ENCODE measurements around the gene TPRKB.
"Not testable (repeated sequence)": the region's sequence is repeated elsewhere in the genome, so short reads cannot be mapped to it uniquely, and the experiment has no call there.

The TPRKB gene

DNA sequence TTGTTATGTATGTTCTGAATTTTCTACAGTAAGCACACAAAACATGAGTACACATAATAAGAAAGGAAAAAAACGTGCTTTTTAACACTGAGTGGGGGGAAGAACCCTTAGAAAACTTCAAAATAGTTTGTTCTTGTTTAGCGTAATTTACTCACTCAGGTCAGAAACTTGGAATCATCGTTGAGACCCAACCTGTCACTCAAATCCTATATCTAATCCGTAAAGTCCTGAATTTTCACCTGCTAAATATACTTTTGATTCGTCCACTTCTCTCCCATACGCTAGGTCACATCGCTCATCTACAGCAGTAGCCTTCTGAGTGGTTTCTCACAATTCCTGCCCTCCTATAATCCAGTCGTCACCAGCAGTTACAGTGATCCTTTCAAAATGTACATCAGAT is 767 bp downstream of the TPRKB start:
- no peak for DNase-seq

DNA sequence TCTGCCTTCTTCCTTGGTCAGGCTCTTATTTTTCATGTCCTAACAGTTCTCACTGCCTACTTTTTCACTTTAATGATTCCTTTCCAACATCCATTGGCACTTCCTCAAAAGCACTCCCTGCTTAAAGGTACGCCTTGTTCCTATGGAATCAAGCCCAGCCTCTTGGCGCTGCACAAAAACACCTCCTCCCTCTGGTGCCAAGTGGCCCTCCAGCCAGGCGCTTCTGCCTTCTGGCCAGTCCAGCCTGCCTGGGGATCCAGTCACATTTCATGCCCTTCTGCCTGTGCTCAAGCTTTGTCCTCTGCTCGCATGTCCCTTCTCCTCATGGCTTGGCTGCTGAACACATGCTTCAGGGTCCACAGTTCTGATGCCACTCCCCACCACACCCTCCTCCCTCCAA is 6.3 kb downstream of the TPRKB start:
- DNase-seq: no peak

DNA sequence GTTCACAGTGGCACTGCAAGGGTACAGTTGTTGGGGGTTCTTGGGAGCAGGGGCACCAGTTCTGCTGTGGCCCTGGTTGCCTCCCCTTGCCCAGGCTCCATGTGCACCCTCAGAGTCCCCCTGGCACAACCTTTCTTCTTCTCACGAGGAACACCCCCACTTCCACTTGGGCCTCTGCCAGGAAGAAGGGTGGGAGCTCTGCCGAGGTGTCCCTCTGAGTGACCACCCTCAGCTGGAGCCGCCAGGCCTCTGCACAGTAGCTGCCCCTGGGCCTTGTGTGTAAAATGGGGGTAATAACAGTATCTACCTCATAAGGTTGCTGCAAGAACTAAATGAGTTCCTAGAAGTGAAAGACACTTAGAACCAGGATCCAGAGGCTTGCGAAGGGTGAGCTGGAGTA is 8.4 kb downstream of the TPRKB start:
- DNase-seq: no peak

DNA sequence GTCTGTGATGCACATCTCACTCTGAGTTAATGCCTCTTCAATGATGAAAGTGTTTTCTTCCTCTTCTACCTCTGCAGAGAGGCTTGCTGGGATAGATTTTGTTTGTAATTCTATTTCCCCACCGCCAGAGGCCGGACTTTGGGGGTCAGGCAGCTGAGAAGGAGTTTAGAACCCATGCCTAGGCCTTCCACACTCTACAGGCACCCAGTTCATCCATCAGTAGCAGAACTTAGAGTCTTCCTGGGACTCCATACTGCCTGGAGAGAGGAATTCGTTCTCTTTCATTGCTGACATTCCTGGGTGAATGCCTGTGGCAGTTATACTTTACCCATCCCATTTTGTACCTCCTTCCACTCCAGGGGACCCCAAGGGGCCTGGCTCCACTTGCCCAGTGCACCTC is 9.1 kb downstream of the TPRKB start:
- DNase-seq: no peak

DNA sequence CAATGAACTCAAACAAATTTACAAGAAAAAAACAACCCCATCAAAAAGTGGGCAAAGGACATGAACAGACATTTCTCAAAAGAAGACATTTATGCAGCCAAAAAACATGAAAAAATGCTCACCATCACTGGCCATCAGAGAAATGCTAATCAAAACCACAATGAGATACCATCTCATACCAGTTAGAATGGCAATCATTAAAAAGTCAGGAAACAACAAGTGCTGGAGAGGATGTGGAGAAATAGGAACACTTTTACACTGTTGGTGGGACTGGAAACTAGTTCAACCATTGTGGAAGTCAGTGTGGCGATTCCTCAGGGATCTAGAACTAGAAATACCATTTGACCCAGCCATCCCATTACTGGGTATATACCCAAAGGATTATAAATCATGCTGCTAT is 10.5 kb downstream of the TPRKB start:
- DNase-seq: not testable (repeated sequence)

DNA sequence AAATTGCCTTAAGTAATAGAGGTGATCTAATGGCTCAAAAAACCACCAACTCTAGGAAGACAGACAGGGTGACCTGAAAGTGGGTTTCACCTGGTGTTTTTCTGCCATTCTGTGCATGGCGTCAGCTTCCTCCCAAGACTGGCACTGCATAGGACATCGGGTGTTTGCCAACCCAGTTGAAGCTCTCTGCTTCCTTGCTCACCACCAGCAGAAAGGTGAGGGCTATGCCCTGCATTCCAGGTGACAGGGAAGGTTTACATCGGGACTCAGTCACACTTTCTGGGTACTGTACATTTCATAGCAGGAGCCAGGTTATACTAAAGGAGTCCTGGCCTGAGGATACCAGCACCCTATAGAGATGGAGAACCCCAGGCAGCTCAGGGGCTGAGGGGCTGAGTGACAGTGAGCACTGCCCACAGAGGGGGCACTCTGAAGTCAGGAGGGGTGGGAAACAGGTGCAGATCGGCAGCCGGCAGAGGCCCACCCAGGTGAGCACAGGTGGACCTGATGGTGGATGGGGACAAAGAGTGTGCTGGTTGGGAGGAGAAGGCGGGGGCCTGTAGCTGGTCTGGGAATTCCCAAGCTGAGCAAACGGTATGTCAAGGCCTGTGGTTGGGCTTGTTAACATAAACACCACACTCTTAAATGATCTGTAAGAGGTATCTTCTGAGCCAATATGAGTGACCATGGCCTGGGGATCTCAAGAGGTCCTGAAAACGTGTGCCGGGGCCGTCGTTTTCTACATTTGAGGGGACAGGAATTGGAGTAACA is 18.1 kb downstream of the TPRKB start:
- DNase-seq: no peak

DNA sequence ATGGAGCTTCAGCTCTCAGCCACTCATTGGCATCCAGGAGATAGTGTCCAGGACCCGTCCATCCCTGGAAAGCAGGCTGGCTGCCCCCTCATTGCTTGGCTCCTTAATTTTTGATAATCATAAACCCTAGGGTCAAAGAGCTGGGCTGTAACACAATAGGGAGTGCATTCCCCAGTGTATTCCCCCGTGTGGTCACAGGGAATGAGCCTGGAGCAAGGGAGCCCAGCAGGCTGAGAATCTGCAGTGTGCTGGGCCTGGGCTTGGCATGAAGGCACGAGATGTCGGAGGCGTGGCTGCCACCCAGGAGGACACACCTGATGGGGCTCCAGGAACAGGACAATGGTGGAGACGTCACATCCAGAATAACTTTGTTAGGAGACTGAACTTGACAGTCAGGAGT is 18.7 kb downstream of the TPRKB start:
- no peak for DNase-seq

DNA sequence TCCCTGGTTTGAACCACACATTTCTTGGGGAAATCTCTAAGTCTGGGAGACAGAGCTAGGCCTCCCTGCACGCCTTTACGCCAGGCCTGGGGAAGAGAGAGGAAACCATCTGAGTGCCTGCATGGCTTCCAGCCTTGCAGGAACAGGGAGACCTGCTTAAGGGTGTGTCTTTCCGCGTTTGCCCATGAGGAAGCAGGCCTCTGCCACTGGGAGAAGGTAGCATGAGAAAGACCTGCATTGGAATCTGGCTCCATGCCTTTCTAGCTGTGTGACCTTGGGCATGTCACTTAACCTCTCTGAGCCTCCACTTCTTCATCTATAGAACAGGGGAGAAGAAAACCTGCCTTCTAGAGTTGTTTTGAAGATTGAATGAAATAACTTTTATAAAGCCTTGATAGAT is 19.4 kb downstream of the TPRKB start:
- not testable (repeated sequence) for DNase-seq

DNA sequence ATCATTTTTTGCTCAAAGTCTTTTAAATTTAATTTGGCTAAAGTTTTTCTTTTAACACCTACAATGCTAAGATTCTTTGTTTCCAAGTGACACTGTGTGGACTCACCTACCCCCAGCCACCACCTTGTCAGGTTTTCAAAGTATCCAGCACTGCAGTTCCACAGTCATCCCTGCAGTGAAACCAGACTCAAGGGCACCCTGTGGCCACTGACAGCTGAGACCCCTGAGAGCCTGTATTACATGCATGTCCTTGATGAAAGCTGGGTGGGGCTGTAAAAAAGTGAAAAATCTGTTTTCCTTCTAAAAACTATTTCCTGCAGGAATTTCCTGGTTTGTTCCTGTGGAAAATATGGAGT is 19.9 kb downstream of the TPRKB start:
- no peak for DNase-seq

DNA sequence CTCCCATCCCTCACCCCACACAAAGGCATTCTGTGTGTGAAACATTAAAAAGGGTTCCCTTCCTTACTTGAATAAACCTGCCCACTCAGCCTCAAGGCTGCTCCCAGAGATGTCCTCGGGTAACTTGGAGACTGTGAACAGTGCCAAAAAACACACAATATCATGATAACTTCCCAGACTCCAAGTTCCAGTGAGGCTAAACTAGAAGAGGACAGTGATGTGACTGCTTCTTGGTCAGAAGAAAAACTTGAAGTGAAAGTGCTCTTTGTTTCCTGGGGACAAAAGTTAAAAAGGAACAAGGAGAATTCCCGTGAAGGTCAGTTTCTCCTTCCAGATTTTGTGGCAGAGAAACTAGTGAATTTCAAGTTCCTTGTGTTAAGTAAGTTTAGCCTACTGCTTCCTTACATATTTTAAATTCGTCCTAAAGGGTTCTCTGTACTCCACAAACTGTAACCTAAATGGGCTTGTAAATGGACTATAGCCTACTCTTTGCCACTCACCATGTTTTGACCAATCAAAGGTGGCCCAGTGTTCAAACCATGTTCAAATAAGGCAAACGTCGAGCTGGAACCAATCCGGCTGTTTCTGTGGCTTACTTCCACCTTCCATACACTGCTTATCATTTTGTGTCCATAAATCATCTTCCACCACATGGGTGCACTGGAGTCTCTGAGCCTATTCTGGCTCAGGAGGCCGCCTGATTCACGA is 20.4 kb downstream of the TPRKB start:
- no peak for DNase-seq

DNA sequence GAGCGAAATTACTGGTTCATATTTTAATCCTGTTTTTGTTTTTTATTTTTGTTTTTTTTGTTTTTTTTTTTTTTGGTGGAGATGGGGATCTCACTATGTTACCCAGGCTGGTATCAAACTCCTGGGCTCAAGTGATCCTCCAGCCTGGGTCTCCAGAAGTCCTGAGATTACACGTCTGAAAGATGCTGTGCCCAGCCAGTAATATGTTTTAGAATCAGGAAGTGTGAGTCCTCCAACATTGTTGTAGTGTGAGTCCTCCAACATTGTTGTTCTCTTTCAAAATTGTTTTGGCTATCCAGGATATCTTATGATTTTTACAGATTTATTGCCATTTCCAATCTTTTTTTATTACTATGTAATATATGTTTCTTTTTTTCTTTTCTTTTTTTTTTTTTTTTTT is 23.1 kb downstream of the TPRKB start:
- no peak for DNase-seq

DNA sequence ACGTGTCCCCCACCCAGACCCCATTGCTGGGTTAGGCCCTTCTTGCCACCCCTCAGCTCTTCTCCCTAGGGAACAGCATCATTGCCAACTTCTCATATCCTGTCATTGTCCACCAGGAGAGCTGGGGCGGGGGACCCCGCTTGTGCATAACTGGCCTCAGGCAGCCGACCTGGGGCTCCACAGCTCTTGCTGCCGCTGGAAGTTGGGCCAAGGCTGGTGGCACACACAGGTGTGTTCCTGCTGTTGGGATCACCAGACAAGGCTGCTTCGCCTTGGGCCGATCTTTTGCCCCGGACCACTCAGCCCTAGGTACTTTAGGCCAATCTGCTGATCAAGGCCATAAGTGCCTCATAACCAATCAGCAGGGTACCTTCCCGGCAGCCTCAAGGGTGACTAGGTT is 28.6 kb downstream of the TPRKB start:
- DNase-seq: no peak

DNA sequence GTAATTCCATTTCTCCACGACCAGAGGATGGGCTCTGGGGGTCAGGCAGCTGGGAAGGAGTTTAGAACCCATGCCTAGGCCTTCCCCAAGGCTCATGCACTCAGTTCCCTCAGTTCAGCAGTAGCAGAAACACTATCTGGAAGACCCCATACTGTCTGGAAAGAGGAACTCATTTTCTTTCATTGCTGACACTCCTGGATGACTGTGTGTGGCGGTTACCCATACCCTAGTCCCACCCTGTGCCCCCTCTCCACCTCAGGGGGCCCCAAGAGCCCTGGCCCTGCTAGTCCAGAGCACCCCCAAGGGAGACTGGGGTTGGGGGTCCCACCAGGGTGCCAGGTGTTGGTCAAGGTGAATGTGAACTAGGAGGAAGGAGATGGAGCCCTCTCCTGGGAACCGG is 29.5 kb downstream of the TPRKB start:
- DNase-seq: no peak

DNA sequence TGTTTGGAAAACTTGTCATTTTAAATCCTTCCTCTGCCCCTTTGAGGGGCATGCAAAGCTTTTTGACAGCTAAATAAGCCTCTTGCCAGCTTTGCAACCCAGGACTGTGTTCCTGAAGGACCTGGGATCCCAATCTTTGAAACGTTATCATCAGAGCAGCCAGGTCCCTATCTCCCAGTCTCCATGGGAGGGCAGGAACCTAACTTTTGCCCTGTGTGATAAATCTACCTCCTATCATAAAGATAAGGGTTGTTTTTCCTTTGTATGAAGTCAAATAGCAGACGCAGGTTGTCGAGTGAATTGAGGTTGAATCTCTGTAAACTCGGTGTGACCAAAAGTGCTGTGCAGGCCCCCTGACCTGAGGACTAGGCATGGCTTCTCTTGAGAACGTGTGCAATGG is 30.1 kb downstream of the TPRKB start:
- DNase-seq: no peak

DNA sequence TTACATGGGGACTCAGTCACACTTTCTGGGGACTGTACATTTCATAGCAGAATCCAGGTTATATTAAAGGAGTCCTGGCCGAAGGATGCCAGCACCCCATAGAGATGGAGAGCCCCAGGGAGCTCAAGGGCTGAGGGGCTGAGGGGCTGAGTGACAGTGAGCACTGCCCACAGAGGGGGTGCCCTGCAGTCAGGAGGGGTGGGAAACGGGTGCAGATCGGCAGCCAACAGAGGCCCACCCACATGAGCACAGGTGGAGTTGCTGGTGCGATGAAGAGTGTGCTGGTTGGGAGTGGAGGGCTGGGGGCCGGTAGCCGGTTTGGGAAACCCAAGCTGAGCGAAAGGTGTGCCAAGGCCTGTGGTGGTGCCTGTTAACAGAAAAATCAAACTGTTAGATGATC is 32.1 kb downstream of the TPRKB start:
- no peak for DNase-seq

DNA sequence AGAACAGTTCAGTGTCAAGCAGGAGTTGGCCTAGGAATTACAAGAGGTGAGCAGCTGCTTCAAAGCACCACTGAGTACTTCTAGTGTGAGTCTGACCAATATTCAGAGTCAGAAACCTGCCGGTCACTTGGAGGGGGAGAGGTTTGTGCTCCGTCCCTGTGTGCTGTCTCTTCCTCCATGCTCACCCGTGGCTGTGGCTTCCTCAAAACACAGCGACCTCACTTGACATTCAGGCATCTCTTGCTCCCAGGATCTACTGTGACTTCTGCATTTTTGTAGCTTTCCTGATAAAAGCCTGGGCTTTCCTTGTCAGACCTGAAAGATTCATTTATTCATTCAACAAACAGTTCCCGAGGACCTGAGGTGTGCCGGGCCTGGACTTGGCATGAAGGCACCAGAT is 32.9 kb downstream of the TPRKB start:
- no peak for DNase-seq

DNA sequence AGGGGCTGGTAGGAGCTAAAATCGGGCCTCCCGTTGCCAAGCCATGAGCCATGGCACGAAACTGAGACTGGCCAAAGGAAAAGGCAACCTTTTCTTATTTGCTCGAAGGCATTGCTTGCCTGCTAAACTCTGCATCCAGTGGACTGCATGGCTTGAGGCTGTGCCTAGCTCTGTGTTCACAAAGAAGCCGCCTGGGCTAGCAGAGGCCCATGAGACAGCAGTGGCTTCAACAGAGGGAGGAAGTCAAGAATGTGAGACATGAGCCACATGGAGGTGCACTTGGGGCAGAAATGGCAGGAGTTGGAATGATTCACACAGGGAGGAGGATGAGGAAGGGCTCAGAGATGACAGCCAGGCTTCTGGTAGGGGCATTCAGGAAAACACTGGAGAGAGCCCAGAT is 33.5 kb downstream of the TPRKB start:
- DNase-seq: no peak

DNA sequence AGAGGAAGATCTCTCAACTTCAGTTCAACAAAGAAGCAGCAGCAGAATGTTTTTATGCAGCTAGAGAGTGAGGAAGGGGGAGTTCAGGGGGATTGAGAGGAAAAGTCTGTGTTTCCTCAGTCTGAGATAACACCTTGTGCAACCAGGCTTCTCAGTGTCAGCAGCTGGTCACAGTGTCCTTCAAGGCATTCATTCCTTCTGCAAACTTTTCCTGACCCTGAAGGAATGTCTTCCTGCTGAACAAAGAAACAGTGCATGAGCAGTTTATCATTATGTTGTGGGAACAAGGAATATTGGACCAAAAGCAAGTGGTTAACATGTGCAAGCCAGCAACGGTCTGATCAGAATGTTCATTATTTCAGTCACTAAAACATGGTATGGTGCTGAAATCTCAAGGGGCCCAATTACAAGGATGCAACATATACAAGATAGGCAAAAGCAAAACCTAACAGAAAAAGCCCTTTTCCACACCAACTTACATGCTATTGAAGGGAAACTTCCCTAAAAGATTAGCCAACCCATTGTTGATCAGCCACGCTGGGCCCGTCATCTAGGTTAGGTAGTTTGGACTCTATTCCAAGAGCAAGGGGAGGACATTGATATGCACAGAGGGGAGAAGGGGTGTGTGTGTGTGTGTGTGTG is 34.2 kb downstream of the TPRKB start:
- not testable (repeated sequence) for DNase-seq

DNA sequence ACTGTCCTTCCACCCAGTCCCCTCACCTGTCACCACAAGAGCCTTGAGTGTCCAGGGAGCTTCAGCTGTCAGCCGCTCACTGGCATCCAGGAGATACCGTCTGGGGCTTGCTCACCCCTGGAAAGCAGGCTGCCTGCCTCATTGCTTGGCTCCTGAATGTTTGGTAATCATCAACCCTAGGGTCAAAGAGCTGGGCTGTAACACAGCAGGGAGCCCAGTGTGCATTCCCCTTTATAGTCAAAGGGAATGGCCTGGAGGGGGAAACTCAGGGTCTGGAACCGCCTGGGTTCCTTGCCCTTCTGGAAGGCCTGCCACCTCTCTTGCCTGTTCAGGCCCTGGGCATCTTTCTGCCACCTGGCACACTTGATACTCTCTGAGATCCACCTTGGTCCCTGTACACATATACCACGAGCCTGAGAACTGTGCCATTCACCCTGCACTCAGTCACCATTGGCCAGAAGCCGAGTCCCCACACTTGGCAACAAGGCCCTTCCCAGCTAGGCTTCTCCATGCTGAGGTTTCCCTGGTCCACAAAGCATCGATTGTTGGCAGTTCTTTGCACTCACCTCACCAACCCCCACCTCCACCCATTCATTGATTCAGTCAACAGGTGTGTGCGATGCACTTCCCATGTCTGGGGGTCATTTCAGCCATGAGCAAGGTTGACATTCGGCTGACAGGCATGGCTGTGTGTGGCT is 35.0 kb downstream of the TPRKB start:
- DNase-seq: no peak

DNA sequence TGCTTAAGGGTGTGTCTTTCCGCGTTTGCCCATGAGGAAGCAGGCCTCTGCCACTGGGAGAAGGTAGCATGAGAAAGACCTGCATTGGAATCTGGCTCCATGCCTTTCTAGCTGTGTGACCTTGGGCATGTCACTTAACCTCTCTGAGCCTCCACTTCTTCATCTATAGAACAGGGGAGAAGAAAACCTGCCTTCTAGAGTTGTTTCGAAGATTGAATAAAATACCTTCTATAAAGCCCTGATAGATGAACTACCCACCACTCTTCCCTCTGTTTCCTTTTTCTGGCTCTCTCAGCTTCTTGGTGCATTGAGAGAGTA is 35.7 kb downstream of the TPRKB start:
- DNase-seq: not testable (repeated sequence)

DNA sequence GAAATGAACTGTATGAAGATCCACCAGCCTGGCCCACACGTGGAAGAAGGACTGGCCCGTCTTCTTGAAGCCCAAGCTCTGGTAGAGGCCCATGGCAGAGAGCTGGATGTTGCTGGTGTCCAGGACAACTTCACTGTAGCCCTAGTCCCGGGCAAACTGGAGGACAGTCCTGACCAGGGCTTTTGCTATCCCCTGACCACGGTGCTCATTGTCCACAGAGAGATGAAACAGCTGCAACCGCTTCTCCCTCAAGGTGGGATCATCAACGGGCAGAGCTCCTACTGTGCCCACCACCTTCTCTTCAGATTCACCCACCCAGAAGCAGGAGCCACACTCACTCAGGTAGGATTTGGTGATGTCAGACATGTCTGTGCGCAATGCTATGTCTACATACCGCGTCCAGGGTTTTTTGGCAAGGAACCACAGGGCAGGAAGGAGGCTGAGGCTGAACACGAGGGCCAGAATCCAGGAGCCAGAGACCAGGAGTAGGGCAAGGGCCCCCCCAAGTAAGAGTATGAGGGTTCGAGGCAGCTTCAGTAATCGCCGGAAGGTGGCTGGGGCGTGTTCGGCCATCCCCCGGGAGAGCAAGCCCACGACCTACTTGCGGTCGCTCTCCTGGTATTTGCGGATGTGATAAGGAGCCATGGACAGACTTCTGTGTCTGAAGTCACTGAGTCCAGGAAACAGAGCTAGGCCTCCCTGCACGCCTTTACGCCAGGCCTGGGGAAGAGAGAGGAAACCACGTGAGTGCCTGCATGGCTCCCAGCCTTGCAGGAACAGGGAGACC is 36.3 kb downstream of the TPRKB start:
- DNase-seq: no peak

DNA sequence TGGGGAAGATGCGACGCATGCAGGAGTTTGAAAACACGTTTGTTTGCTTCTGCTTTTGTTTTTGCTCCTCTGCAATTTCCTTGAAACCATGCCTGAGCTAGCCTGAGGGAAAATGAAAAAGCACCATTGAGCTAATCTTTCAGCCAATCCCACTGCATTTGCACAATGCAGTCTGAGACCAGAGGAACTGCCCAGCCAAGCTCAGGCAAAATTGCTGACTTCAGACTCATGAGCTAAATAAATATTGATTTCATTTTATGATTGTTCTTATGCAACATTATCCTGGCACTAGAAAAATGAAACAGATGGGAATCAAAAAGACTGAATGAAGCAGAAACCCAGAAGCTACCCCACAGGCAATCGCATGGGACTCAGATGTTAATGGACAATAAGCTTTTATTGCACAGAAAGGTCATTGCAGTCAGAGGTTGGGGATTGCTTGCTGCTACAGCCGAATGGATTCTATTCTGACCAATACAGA is 37.0 kb downstream of the TPRKB start:
- no peak for DNase-seq

DNA sequence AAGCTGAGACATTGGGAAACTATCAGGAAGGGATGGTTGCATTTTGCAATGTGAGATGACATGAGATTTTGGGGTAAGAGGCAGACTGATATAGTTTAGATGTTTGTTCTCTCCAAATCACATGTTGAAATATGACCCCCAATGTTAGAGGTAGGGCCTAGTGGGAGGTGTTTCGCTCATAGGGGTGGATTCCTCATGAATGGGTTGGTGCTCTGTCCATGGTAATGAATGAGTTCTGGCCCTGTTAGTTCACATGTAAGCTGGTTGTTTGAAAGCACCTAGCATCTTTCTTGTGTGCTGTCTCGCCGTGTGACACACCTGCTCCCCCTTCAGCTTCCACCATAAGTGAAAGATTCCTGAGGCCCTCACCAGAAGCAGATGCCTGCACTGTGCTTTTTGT is 37.7 kb downstream of the TPRKB start:
- no peak for DNase-seq
